GM18498 (cell line): ENCODE results near the gene NR3C2.

Experiments
- ATAC-seq: cut with Tn5 transposase; IDR thresholded peaks from one replicate; pipeline ENCODE4 v1.9.1; 2021; ENCODE audit warnings: mild to moderate bottlenecking, moderate library complexity; ENCODE audit not compliant: unreplicated experiment

The NR3C2 gene

GRCh38 chr4:148373093-148373492 lies 69.1 kb downstream of the NR3C2 start:
- ATAC-seq, result no peak

- ATAC-seq, result no peak
Observed at GRCh38 chr4:148369919-148370318, 72.3 kb downstream of the NR3C2 start.

GRCh38 chr4:148367756-148368155 lies 74.5 kb downstream of the NR3C2 start:
- ATAC-seq, result no peak

- ATAC-seq, result no peak
Observed at GRCh38 chr4:148366251-148366650, 76.0 kb downstream of the NR3C2 start.

- no peak for ATAC-seq
Observed at GRCh38 chr4:148364525-148364924, 77.7 kb downstream of the NR3C2 start.

- no peak for ATAC-seq
Observed at GRCh38 chr4:148359769-148360168, 82.4 kb downstream of the NR3C2 start.

- no peak for ATAC-seq
Observed at GRCh38 chr4:148355442-148356123, 86.6 kb downstream of the NR3C2 start.

- no peak for ATAC-seq
Observed at GRCh38 chr4:148354186-148354585, 88.0 kb downstream of the NR3C2 start.

GRCh38 chr4:148353571-148353970 lies 88.6 kb downstream of the NR3C2 start:
- ATAC-seq, result no peak

GRCh38 chr4:148349153-148349552 lies 93.1 kb downstream of the NR3C2 start:
- ATAC-seq, result no peak

- no peak for ATAC-seq
Observed at GRCh38 chr4:148346657-148347056, 95.6 kb downstream of the NR3C2 start.

- ATAC-seq, result no peak
Observed at GRCh38 chr4:148345509-148345908, 96.7 kb downstream of the NR3C2 start.

GRCh38 chr4:148344941-148345340 lies 97.3 kb downstream of the NR3C2 start:
- ATAC-seq, result no peak

GRCh38 chr4:148344352-148344751 lies 97.9 kb downstream of the NR3C2 start:
- ATAC-seq, result no peak

GRCh38 chr4:148341980-148342800 lies 100.0 kb downstream of the NR3C2 start:
- ATAC-seq, result no peak

- ATAC-seq, result no peak
Observed at GRCh38 chr4:148335133-148335532, 107.1 kb downstream of the NR3C2 start.

GRCh38 chr4:148333265-148333664 lies 108.9 kb downstream of the NR3C2 start:
- ATAC-seq, result no peak

GRCh38 chr4:148332486-148332885 lies 109.7 kb downstream of the NR3C2 start:
- no peak for ATAC-seq

GRCh38 chr4:148330724-148331123 lies 111.5 kb downstream of the NR3C2 start:
- ATAC-seq, result no peak

- no peak for ATAC-seq
Observed at GRCh38 chr4:148330161-148330560, 112.1 kb downstream of the NR3C2 start.

- ATAC-seq, result no peak
Observed at GRCh38 chr4:148329751-148330150, 112.5 kb downstream of the NR3C2 start.

- ATAC-seq, result no peak
Observed at GRCh38 chr4:148327683-148328082, 114.5 kb downstream of the NR3C2 start.
